ENCODE measurements around the gene GALNT6.

The GALNT6 gene

DNA sequence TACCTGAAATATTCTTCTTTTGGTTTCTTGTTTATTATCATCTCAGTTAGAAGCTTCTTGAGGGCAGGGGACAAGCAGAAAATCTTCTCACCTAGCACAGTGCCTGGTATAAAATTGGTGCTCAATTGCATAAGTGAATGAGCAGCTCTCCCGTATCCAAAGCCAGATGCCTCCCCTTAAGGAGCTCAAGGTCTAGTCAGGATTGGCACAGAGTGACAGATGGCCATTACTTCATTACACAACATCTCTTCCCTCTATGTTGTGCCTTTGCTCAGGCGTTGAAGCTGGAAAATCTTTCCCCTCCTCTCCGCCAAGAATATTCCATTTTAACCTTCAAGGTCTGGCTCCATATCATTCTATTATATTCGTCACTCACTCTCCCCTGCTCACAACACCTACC is 37.0 kb upstream of the GALNT6 start:
- TF ChIP-seq, protein P1, sequence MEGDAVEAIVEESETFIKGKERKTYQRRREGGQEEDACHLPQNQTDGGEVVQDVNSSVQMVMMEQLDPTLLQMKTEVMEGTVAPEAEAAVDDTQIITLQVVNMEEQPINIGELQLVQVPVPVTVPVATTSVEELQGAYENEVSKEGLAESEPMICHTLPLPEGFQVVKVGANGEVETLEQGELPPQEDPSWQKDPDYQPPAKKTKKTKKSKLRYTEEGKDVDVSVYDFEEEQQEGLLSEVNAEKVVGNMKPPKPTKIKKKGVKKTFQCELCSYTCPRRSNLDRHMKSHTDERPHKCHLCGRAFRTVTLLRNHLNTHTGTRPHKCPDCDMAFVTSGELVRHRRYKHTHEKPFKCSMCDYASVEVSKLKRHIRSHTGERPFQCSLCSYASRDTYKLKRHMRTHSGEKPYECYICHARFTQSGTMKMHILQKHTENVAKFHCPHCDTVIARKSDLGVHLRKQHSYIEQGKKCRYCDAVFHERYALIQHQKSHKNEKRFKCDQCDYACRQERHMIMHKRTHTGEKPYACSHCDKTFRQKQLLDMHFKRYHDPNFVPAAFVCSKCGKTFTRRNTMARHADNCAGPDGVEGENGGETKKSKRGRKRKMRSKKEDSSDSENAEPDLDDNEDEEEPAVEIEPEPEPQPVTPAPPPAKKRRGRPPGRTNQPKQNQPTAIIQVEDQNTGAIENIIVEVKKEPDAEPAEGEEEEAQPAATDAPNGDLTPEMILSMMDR (IDR thresholded peaks at IDR 0.05): no peak
- no peak for TF ChIP-seq ZFX (IDR thresholded peaks at IDR 0.05; ENCODE audit: borderline replicate concordance)
- H3K27ac ChIP-seq: no peak overlapping the region

DNA sequence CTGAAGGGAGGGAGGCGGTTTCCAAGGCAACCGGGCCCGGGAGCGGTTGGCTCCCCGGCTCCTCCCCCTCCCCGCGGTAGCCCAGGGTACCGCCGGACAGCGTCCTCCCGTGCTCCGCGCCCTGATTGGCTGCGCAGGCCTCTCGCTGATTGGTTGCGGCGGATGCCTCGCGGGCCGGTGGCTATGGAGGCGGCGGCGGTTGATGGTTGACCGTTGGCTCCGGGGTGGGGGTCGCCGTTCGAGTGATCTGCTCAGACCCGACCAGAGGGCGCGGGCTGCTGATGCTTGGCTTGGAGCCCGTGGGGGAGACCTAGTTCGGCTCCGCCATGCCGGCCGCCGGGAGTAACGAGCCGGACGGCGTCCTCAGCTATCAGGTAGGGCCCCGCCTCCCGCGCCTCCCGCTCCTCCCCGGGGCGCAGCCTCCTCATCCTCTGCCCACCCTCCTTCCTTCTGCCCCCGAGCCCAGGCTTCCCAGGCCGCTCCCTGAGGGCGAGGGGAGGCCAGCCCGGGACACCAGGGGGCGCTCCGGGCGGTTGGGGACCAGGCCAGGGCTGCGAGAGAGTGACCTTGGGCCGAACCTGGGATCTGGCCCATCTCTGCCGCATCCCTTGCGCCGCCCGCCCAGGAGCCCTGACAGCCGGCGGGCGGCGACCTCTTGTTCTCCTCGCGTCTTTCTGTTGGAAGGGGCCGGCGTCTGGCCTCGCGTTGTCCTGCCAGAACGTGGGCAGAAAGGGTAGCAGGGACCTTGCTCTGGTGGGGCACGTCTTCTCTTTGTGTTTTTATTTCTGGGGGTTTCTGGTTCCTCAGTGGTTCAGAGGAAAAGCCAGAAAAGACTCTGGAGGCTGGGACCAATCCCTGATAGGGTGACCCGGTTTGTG is 33.7 kb upstream of the GALNT6 start, which contains the start of gene SLC4A8:
SLC4A8 (plus strand) TSS at position 170 of the 878 bp plus-strand sequence; CDS start at position 327, 157 bp downstream.
- no peak for TF ChIP-seq ZFX (IDR thresholded peaks at IDR 0.05; ENCODE audit: borderline replicate concordance)
- TF ChIP-seq, protein P1 (IDR thresholded peaks at IDR 0.05): peak; percentile 93
- H3K27ac ChIP-seq: no peak within 1 kb of the TSS

- no peak overlapping the region for H3K27ac ChIP-seq
- TF ChIP-seq, protein P1 (IDR thresholded peaks at IDR 0.05): no peak
- no peak for TF ChIP-seq ZFX (IDR thresholded peaks at IDR 0.05; ENCODE audit: borderline replicate concordance)
Observed at GRCh38 chr12:51424094-51424661, 33.0 kb upstream of the GALNT6 start.

DNA sequence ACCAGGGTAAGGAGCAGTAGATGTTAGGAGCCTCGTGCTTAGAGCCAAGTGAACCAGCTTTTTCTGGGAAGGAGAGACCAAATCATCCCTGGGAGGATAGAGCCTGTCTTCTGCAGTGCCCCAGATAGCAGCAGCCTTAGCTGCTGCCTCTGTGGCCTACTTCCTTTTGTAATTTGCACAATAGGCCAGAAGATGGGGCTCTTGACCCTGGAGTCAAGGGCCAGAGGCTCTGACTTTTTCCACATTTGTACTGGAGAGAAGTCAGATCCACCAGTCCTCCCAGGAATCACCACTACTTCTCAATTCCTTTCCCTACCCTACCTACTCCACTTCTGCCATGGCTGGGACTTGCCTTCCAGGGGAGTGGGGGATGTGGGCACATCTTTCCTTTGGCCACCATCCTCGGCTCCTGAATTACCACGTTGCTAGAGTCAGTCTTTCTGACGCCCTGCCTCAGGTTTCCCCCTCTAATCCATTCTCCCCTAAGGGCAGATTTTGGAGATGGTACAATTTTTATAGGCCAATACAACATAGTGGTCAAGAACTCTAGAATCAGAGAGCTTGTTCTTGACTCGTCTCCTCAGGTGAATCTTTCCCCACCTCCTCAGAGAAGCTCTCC is 30.2 kb upstream of the GALNT6 start:
- no peak for TF ChIP-seq ZFX (IDR thresholded peaks at IDR 0.05; ENCODE audit: borderline replicate concordance)
- TF ChIP-seq, protein P1 (IDR thresholded peaks at IDR 0.05): peak; percentile 93

GRCh38 chr12:51419425-51420193 is 28.4 kb upstream of the GALNT6 start:
- no peak overlapping the region for H3K27ac ChIP-seq
- TF ChIP-seq, protein P1 (IDR thresholded peaks at IDR 0.05): 0 out of 2 replicates have a peak, but pooled peaks have one; percentile 10
- no peak for TF ChIP-seq ZFX (IDR thresholded peaks at IDR 0.05; ENCODE audit: borderline replicate concordance)

More for the DNA sequence above, 30.2 kb upstream of the GALNT6 start:
- no peak overlapping the region for H3K27ac ChIP-seq

DNA sequence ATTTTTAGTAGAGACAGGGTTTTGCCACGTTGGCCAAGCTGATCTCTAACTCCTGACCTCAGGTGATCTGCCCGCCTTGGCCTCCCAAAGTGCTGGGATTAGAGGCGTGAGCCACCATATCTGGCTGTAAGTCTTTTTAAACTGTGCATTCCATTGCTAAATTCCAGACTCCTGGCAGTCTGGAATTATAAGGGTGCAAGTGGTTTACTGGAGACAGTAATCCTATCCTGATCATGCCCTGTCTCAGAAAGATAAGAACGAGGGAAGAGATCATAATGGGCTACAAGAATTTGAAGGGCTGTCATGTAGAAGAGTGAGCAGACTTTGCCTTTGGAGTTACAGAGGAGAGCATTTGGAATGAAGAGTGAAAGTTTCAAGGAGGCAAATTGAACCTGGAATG is 26.6 kb upstream of the GALNT6 start:
- no peak for TF ChIP-seq ZFX (IDR thresholded peaks at IDR 0.05; ENCODE audit: borderline replicate concordance)
- TF ChIP-seq, protein P1 (IDR thresholded peaks at IDR 0.05): no peak
- H3K27ac ChIP-seq: no peak overlapping the region
